Gastrocnemius medialis (tissue), 4 donors: ENCODE measurements around the gene CSPG4.

ENCODE experiments used
- POLR2A ChIP-seq, 2 donors: fragments of 450-650 bp; IDR thresholded peaks; one replicate each; pipeline ENCODE4 v1.6.1; 2017; ENCODE audit warnings: antibody characterized with exemption in 2 of 2, mild to moderate bottlenecking in 2 of 2, moderate library complexity in 2 of 2
- TF ChIP-seq, protein P1 (sequence below), 5 experiments: fragments of 450-650 bp in 3 of 5; fragments of 200-600 bp in 2 of 5; sonication (generic) in 2 of 5; IDR thresholded peaks in 4 of 5; conservative IDR thresholded peaks in 1 of 5; 1 replicate in 4 of 5; 2 replicates in 1 of 5; pipeline ENCODE4 v1.5.1; 2016 to 2019; ENCODE audit warnings: antibody characterized with exemption in 5 of 5, mild to moderate bottlenecking in 3 of 5, moderate library complexity in 3 of 5

DNA sequence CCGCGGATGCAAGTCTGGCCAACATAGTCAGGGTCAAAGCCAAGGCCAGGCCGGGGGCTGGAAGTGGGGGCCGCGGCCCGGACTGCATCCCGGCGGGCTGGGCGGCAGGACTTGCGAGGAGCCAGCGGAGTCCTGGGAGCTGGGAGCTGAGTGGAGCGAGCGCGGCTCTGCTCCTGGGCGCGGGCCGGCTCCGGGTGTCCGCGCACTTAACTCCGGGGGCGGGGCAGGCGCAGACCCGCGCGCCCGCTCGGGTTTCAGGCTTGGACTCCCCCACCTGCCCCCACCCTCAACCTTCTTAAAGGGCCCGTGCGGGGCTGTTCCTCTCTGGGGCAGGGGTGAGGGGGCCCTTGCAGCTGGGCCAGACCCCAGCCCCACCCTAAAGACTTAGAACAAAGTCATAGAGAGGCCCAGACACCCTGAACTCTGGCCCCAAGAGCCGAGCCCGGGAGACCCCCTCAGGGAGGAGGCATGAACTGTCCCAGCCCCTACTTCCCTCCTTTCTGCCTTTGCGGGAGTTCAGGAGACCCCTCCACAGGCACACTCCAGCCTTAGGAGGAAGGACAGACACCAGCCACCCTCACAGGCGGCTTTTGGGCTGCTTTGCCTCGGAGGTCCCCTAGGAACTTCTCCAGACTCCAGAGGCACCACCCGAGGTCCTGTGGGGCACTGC is at the start of gene CSPG4:
- TF ChIP-seq, protein P1, sequence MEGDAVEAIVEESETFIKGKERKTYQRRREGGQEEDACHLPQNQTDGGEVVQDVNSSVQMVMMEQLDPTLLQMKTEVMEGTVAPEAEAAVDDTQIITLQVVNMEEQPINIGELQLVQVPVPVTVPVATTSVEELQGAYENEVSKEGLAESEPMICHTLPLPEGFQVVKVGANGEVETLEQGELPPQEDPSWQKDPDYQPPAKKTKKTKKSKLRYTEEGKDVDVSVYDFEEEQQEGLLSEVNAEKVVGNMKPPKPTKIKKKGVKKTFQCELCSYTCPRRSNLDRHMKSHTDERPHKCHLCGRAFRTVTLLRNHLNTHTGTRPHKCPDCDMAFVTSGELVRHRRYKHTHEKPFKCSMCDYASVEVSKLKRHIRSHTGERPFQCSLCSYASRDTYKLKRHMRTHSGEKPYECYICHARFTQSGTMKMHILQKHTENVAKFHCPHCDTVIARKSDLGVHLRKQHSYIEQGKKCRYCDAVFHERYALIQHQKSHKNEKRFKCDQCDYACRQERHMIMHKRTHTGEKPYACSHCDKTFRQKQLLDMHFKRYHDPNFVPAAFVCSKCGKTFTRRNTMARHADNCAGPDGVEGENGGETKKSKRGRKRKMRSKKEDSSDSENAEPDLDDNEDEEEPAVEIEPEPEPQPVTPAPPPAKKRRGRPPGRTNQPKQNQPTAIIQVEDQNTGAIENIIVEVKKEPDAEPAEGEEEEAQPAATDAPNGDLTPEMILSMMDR (IDR thresholded peaks at IDR 0.05 in 4 of 5, conservative IDR thresholded peaks at IDR 0.05 in 1 of 5): no peak
- TF ChIP-seq POLR2A (IDR thresholded peaks at IDR 0.05): peak; percentile 82 to 88
